MM.1S (cell line): ENCODE data around the gene PLS1.

Experiments used
- DNase-seq: peaks from one replicate; pipeline ENCODE4 v3.0.0-alpha.2; 2015
- H2AFZ ChIP-seq: fragments of 300-600 bp; sonication (generic); 2 replicates; pipeline ENCODE4 v1.6.0; 2016; ENCODE audit warnings: antibody characterized with exemption, low read length
- H3F3A ChIP-seq: fragments of 300-600 bp; sonication (generic); 2 replicates; pipeline ENCODE4 v1.6.1; 2016; ENCODE audit warnings: mild to moderate bottlenecking, antibody characterized with exemption, low read length, moderate library complexity, mixed read lengths; ENCODE audit not compliant: insufficient read depth
- H3K27ac ChIP-seq: fragments of 300-600 bp; sonication (generic); 2 replicates; pipeline ENCODE4 v1.5.1; 2016; ENCODE audit warnings: mild to moderate bottlenecking, low read length
- H3K27me3 ChIP-seq: fragments of 300-600 bp; sonication (generic); replicated peaks from 2 replicates; pipeline ENCODE4 v1.6.0; 2016; ENCODE audit warnings: low read length; ENCODE audit not compliant: insufficient read depth
- H3K36me3 ChIP-seq: fragments of 300-600 bp; sonication (generic); replicated peaks from 2 replicates; pipeline ENCODE4 v1.6.1; 2016; ENCODE audit warnings: mild to moderate bottlenecking, low read length, mixed read lengths; ENCODE audit not compliant: insufficient read depth
- H3K4me1 ChIP-seq: fragments of 300-600 bp; sonication (generic); 2 replicates; pipeline ENCODE4 v1.6.1; 2016; ENCODE audit warnings: low read length, mixed read lengths
- H3K4me2 ChIP-seq: fragments of 300-600 bp; sonication (generic); 2 replicates; pipeline ENCODE4 v1.6.0; 2016; ENCODE audit warnings: low read depth, low read length
- H3K4me3 ChIP-seq: fragments of 300-600 bp; sonication (generic); 2 replicates; pipeline ENCODE4 v1.5.1; 2016; ENCODE audit warnings: low read length, mixed read lengths
- H3K79me2 ChIP-seq: fragments of 300-600 bp; sonication (generic); 2 replicates; pipeline ENCODE4 v1.6.1; 2016; ENCODE audit warnings: mixed run types, low read length, mixed read lengths
- H3K9ac ChIP-seq: fragments of 300-600 bp; sonication (generic); 2 replicates; pipeline ENCODE4 v1.6.1; 2016; ENCODE audit warnings: low read length, mixed read lengths
- H3K9me2 ChIP-seq: fragments of 300-600 bp; sonication (generic); replicated peaks from 2 replicates; pipeline ENCODE4 v1.6.1; 2016; ENCODE audit warnings: mild to moderate bottlenecking, low read length, mixed read lengths; ENCODE audit not compliant: insufficient read depth
- H3K9me3 ChIP-seq: fragments of 300-600 bp; sonication (generic); replicated peaks from 2 replicates; pipeline ENCODE4 v1.6.1; 2016; ENCODE audit warnings: mild to moderate bottlenecking, low read length, mixed read lengths; ENCODE audit not compliant: insufficient read depth
- H4K20me1 ChIP-seq: fragments of 300-600 bp; sonication (generic); 2 replicates; pipeline ENCODE4 v1.6.1; 2016; ENCODE audit warnings: mild to moderate bottlenecking, low read length, moderate library complexity, mixed read lengths; ENCODE audit not compliant: insufficient read depth
- CTCF ChIP-seq: fragments of 300-600 bp; sonication (generic); IDR thresholded peaks from 2 replicates; pipeline ENCODE4 v1.5.1; 2016; ENCODE audit warnings: antibody characterized with exemption, low read length, mixed read lengths
- EZH2 ChIP-seq: fragments of 300-600 bp; sonication (generic); optimal IDR thresholded peaks from 2 replicates; pipeline ENCODE3; 2017; ENCODE audit warnings: low read depth, mild to moderate bottlenecking, antibody characterized with exemption, low read length, mixed read lengths
- EZH2phosphoT487 ChIP-seq: fragments of 300-600 bp; sonication (generic); IDR thresholded peaks from 2 replicates; pipeline ENCODE4 v1.6.1; 2018; ENCODE audit warnings: antibody characterized with exemption, low read length

PLS1 gene

GRCh38 chr3:142611206-142611605, 15.0 kb downstream of the PLS1 start:
- no peaks in the 10 kb centered on the region for H3K79me2 ChIP-seq
- H3K4me1 ChIP-seq, result no peaks in the 10 kb centered on the region
- no peaks in the 10 kb centered on the region for H3K27me3 ChIP-seq
- no peak overlapping the region for H3K4me2 ChIP-seq
- DNase-seq, result no peak
- no peaks in the 10 kb centered on the region for H3K36me3 ChIP-seq
- H3K9ac ChIP-seq, result no peak overlapping the region
- H3F3A ChIP-seq, result no peaks in the 10 kb centered on the region
- no peak for TF ChIP-seq CTCF
- no peak for TF ChIP-seq EZH2phosphoT487
- no peak for TF ChIP-seq EZH2
- H3K27ac ChIP-seq, result no peak overlapping the region
- no peaks in the 10 kb centered on the region for H4K20me1 ChIP-seq
- H3K9me3 ChIP-seq, result no peaks in the 10 kb centered on the region
- no peak overlapping the region for H2AFZ ChIP-seq
- H3K4me3 ChIP-seq, result no peak overlapping the region
- H3K9me2 ChIP-seq, result no peaks in the 10 kb centered on the region

GRCh38 chr3:142613491-142613890, 17.3 kb downstream of the PLS1 start:
- Histone ChIP-seq H3K9me2 (no peaks in the 10 kb centered on the region), H3K36me3 (no peaks in the 10 kb centered on the region), H3K9ac (no peak overlapping the region), H3K4me2 (no peak overlapping the region), H3K9me3 (no peaks in the 10 kb centered on the region), H3K79me2 (no peaks in the 10 kb centered on the region), H3K4me1 (no peaks in the 10 kb centered on the region), H3K4me3 (no peak overlapping the region), H4K20me1 (no peaks in the 10 kb centered on the region), H3F3A (no peaks in the 10 kb centered on the region), H3K27ac (no peak overlapping the region), H2AFZ (no peak overlapping the region), H3K27me3 (no peaks in the 10 kb centered on the region)
- TF ChIP-seq CTCF (no peak), EZH2phosphoT487 (no peak), EZH2 (no peak)
- no peak for DNase-seq

- H2AFZ ChIP-seq, result no peak overlapping the region
Observed at GRCh38 chr3:142614059-142614626, 17.9 kb downstream of the PLS1 start.

More at GRCh38 chr3:142614059-142614626, 17.9 kb downstream of the PLS1 start:
- TF ChIP-seq CTCF (no peak), EZH2 (no peak), EZH2phosphoT487 (no peak)
- Histone ChIP-seq H3K9ac (no peak overlapping the region), H3K79me2 (no peaks in the 10 kb centered on the region), H3K4me2 (no peak overlapping the region), H3K9me2 (no peaks in the 10 kb centered on the region), H3K27ac (no peak overlapping the region), H4K20me1 (no peaks in the 10 kb centered on the region), H3F3A (no peaks in the 10 kb centered on the region), H3K36me3 (no peaks in the 10 kb centered on the region), H3K4me1 (no peaks in the 10 kb centered on the region), H3K4me3 (no peak overlapping the region), H3K9me3 (no peaks in the 10 kb centered on the region), H3K27me3 (no peaks in the 10 kb centered on the region)
- DNase-seq, result no peak
